Right cardiac atrium (tissue), 5 donors: ENCODE measurements around the gene FSTL4. TPM values are rescaled to one million over a fixed set of nuclear protein-coding genes. Genes with fewer than 3 reads are reported as not detected.

ENCODE experiments used
- ATAC-seq, 2 donors: fragments of 200-7000 bp; cut with Tn5 transposase; one replicate each; pipeline versions ENCODE4 v1.8.0 to v1.9.1; 2020; ENCODE audit warnings: moderate library complexity in 2 of 2, mild to moderate bottlenecking in 1 of 2
- DNase-seq, 3 donors: peaks; one replicate each; pipeline ENCODE4 v3.0.0-alpha.2; 2020
- H3K27ac ChIP-seq: one replicate; pipeline ENCODE4 v1.5.1; 2013; ENCODE audit warnings: mild to moderate bottlenecking, low read length, control low read depth, moderate library complexity
- H3K27me3 ChIP-seq: one replicate; pipeline ENCODE4 v1.6.1; 2013; ENCODE audit not compliant: control insufficient read depth, insufficient read depth
- H3K4me1 ChIP-seq: one replicate; pipeline ENCODE4 v1.6.1; 2013; ENCODE audit warnings: low read length; ENCODE audit not compliant: control insufficient read depth, insufficient read depth
- H3K4me3 ChIP-seq: one replicate; pipeline ENCODE4 v1.5.1; 2013; ENCODE audit warnings: low read length, control low read depth
- H3K9me3 ChIP-seq: one replicate; pipeline ENCODE4 v1.6.1; 2013; ENCODE audit warnings: low read length; ENCODE audit not compliant: control insufficient read depth
- WGBS: extraction: QIAGEN DNeasy Blood & Tissue Kit; methylation state at CpG from one replicate; pipeline ENCODE4 v1.1.7; 2013; 5-methylcytosine and 5-hydroxymethylcytosine counted together
- intact Hi-C, 4 donors: fragments of 100-400 bp; cut with DNase I; formaldehyde crosslinking; loops; one replicate each; pipeline versions ENCODE4 v1.11.0 to v1.14.0; 2022 to 2023
- polyA plus RNA-seq: library from polyadenylated mRNA; stranded (reverse); fragments of 200-250 nt; gene quantifications from one replicate; pipeline ENCODE4 v1.2.3, GENCODE V29; 2013
- total RNA-seq, 4 donors: library from RNA; stranded (reverse); fragmentation: NEBNext Ultra II Directional; extraction: Animal tissue kit (Norgen Biotek cat#: 25700); gene quantifications; one replicate each; pipeline ENCODE4 v1.2.1, GENCODE V29; 2021
- donor health status: healthy with polysubstance abuse.
- donor health status: DM: no; HTN: yes; CAD: no.
- donor health status: DM: no; HTN: no; CAD: no.
- donor health status: DM: no; HTN: yes; CAD: no; lungs with severe emphysema.
- donor health status: DM: yes; HTN: yes; CAD: no.

The FSTL4 gene
- total and polyA plus RNA-seq, 5 donors, result not detected

- WGBS, result 78% methylated on average over 8 of the region's 8 CpGs
- H3K4me1 ChIP-seq, result no peaks in the 10 kb centered on the region
- H3K4me3 ChIP-seq, result no peak overlapping the region
- no peaks in the 10 kb centered on the region for H3K27me3 ChIP-seq
- intact Hi-C loops, result no loop called here
- DNase-seq (no peak), ATAC-seq (no peak)
- no peak overlapping the region for H3K27ac ChIP-seq
- H3K9me3 ChIP-seq, result no peaks in the 10 kb centered on the region
Measured at GRCh38 chr5:133382661-133383579, 229.4 kb downstream of the FSTL4 start.

GRCh38 chr5:133381571-133382365, 230.6 kb downstream of the FSTL4 start:
- intact Hi-C loops, result no loop called here
- DNase-seq, result no peak
- ATAC-seq, result no peak
- peaks cover 2% of the 10 kb centered on the region for H3K9me3 ChIP-seq
- no peak overlapping the region for H3K27ac ChIP-seq
- no peaks in the 10 kb centered on the region for H3K4me1 ChIP-seq
- no peak overlapping the region for H3K4me3 ChIP-seq
- WGBS, result 80% methylated on average over 14 of the region's 14 CpGs
- no peaks in the 10 kb centered on the region for H3K27me3 ChIP-seq

GRCh38 chr5:133381041-133381440, 231.3 kb downstream of the FSTL4 start:
- DNase-seq (no peak), ATAC-seq (no peak)
- WGBS, result 64% methylated on average over 3 of the region's 3 CpGs
- H3K27me3 ChIP-seq, result no peaks in the 10 kb centered on the region
- H3K4me3 ChIP-seq, result no peak overlapping the region
- H3K27ac ChIP-seq, result no peak overlapping the region
- H3K9me3 ChIP-seq, result peaks cover 2% of the 10 kb centered on the region
- intact Hi-C loops, result no loop called here
- H3K4me1 ChIP-seq, result no peaks in the 10 kb centered on the region

DNA sequence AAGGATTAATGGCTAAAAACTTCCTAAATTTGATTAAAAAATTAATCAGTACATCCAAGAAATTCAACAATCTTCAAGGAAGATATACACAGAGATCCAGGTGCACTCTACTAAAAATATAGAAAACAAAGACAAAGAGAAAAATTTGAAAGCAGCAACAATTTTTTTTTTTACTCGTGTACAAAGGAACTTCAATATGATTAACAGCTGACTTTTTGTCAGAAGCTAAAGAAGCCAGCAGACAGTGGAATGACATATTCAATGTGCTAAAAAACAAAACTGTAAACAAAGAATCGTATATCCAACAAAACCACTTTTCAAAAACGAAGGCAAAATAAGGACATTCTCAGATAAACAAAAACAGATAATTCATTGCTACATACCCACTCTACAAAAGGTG, 234.6 kb downstream of the FSTL4 start:
- no peak for ATAC-seq

DNA sequence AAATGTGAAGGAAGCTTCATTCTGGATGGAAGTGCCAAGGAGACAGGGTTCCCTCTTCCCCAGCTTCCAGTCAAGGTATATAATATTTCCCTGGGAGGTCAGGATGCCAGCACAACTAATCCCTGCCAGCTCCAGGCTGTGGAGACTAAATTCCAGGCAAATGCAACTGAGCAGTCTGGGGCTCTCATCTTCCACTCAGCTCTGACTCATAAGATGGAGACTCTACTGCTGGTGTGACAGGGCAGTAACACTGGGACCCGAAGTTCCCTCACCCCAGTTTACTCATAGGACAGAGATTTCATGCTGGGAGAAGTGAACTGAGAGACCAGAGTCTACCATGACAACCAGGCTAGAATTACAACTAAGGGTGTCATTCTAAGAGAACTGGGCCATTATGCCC, 235.4 kb downstream of the FSTL4 start:
- no peak overlapping the region for H3K27ac ChIP-seq
- no peak overlapping the region for H3K4me3 ChIP-seq
- 82% methylated on average over 1 of the region's 1 CpG for WGBS
- peaks cover 2% of the 10 kb centered on the region for H3K9me3 ChIP-seq
- H3K4me1 ChIP-seq, result no peaks in the 10 kb centered on the region
- intact Hi-C loops, result no loop called here
- no peak for ATAC-seq
- no peak for DNase-seq
- no peaks in the 10 kb centered on the region for H3K27me3 ChIP-seq

More for the DNA sequence above, 234.6 kb downstream of the FSTL4 start:
- Histone ChIP-seq H3K4me1 (no peaks in the 10 kb centered on the region), H3K4me3 (no peak overlapping the region), H3K27me3 (no peaks in the 10 kb centered on the region), H3K27ac (no peak overlapping the region), H3K9me3 (peaks cover 2% of the 10 kb centered on the region)
- intact Hi-C loops, result no loop called here
- no peak for DNase-seq
- 76% methylated on average over 3 of the region's 3 CpGs for WGBS

DNA sequence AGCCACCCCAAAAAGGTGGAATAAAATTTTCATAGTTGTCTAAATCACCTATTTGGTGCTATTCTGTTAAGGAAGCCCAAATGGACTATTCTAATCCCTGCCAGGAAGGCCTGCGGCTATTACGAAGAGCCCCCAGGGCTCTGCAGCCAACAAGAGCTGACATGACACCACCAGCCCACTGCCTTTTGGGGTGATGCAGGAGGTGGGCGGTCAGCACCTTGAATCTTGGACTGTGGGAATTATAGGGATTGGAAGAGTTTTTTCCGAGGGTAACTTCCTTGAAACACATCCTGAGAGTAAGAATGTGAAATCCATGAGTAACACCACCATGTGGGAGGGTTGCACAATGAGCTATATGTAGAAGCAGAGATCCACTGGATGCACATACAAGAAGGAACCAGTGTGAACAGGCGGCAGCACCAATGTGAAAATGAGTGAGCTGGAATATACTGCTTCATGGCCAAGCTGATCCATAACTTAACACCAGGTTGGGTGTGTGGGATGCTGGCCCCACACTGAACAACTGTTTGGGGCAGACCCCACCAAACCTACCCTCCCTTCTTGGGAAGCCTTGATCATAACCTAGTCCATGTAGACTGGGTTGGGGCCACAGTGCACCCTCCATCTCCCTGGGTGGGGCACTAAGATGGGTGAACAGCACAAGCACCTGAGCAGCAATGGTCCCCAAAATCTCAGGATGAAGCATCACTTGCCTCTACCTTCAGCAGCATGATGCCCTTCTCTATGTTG, 239.0 kb downstream of the FSTL4 start:
- DNase-seq (no peak), ATAC-seq (no peak)
- Histone ChIP-seq H3K4me3 (no peak overlapping the region), H3K4me1 (peaks cover 6% of the 10 kb centered on the region), H3K9me3 (peaks cover 2% of the 10 kb centered on the region), H3K27me3 (no peaks in the 10 kb centered on the region), H3K27ac (no peak overlapping the region)
- 90% methylated on average over 5 of the region's 5 CpGs for WGBS
- intact Hi-C loops, result no loop called here

GRCh38 chr5:133372293-133372937, 239.9 kb downstream of the FSTL4 start:
- H3K4me1 ChIP-seq, result peaks cover 8% of the 10 kb centered on the region
- H3K9me3 ChIP-seq, result peaks cover 2% of the 10 kb centered on the region
- intact Hi-C loops, result no loop called here
- H3K27me3 ChIP-seq, result no peaks in the 10 kb centered on the region
- no peak overlapping the region for H3K4me3 ChIP-seq
- ATAC-seq (no peak), DNase-seq (no peak)
- 68% methylated on average over 7 of the region's 7 CpGs for WGBS
- H3K27ac ChIP-seq, result no peak overlapping the region

GRCh38 chr5:133371371-133372155, 240.8 kb downstream of the FSTL4 start:
- Histone ChIP-seq H3K27ac (no peak overlapping the region), H3K4me1 (peaks cover 8% of the 10 kb centered on the region), H3K9me3 (no peaks in the 10 kb centered on the region), H3K27me3 (no peaks in the 10 kb centered on the region), H3K4me3 (no peak overlapping the region)
- no peak for DNase-seq
- 66% methylated on average over 15 of the region's 15 CpGs for WGBS
- peak; percentile 47 to 81 for ATAC-seq
- intact Hi-C loops, result no loop called here

DNA sequence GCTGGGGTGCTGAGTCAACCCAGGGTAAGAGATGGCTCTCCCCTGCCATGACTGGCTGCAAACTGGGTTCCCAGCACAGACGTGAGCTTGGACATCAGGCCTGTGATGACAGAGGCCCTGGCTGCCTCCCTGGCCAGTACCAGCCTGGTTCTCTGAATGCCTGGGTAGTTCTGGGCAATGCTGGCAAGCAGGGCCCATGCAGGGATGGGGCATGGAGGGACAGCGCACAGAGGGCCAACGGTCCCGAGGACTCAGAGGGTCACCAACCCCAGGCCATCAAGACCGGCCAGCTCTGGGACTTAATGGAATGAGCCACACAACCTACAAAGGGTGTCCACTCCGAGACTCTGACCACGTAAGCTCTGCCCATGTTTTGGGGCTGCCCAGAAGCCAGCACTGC, 241.4 kb downstream of the FSTL4 start:
- Histone ChIP-seq H3K9me3 (no peaks in the 10 kb centered on the region), H3K27ac (no peak overlapping the region), H3K4me3 (no peak overlapping the region), H3K27me3 (no peaks in the 10 kb centered on the region), H3K4me1 (peaks cover 8% of the 10 kb centered on the region)
- intact Hi-C loops, result no loop called here
- 89% methylated on average over 7 of the region's 7 CpGs for WGBS
- ATAC-seq (peak in 1 of 2 donors; percentile 12), DNase-seq (no peak)
